Fibroblast of upper back skin (primary cell): ENCODE measurements around the gene CERS6.

Experiments used
- DNase-seq: peaks from one replicate; pipeline ENCODE4 v3.0.0-alpha.2; 2013

Gene CERS6

GRCh38 chr2:168814046-168814445 lies 358.0 kb downstream of the CERS6 start:
- no peak for DNase-seq

DNA sequence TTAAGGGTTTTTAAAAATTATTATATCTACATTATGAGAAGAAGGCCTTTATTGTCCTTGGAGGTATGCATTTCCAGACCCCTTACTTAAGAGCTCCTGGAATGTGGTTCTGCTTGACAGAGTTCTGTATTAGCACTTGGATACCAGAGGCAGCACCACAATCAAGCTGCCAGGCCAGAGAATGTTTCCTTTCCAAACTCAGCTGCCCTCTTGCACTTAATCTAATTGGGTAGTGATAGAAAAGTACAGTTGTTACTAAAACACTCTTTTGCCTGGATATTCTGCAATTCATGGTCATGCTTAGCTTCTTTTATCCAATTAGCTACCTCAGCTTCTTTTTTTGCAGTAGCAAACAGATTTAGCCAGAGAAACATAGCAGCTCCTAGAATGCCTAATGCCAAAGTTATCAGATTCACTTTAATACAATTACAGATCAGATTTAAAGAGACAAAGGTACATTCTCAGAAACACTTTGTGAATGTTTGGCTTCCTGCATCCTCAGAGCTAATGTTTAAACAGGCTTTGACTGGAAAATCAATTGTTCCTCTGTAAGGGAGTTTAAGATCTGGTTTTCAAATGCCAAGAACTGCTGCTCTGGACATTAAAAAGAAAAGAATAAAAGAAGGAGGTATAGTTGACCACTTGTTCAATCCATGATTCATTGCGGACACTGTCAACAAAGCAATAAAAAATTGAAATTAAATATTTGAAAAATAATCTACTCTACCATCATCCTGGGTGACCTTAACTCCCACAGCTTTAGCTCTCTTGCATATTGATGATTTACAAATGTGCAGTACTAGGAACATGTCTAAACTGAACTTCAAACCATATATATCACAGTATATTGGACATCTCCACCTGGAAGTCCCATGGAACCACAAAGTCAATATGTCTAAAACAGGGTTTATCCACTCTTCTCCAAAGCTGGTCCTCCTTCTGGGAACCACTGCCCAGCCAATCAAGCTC lies 359.2 kb downstream of the CERS6 start:
- no peak for DNase-seq

- peak; percentile 92 for DNase-seq
Observed at GRCh38 chr2:168816369-168816768, 360.3 kb downstream of the CERS6 start.

GRCh38 chr2:168819050-168819715 lies 363.1 kb downstream of the CERS6 start:
- no peak for DNase-seq

DNA sequence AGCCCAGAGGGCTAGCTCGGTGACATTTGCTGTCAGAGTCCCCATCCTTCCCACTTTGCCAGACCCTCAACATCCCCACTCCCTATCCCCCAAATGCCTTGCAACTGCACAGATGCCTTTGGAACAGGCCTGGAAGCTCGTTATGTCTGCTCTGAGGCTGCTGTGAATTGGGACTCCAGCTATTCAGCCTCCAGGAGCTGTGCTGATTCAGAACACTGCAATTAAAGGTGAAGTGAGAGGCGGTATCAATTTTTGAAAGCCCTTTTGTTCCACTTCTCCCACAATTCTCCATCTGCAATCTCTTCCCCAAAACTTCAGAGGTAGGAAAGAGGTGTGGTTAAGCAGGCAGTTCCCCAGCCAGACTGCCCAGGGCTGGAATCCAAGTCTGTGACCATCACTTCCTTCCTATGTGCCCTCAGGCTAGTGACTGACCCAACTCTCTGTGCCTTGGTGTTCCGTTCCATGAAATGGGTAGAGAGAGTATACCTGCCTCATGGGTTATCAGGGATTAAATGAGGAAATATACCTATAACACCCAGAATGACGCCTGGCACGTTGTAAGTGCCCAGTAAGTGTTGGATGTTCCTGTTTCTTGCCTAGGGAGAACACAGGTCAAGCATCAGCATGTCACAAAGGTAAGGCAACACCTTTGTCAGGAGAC lies 363.9 kb downstream of the CERS6 start:
- no peak for DNase-seq

DNA sequence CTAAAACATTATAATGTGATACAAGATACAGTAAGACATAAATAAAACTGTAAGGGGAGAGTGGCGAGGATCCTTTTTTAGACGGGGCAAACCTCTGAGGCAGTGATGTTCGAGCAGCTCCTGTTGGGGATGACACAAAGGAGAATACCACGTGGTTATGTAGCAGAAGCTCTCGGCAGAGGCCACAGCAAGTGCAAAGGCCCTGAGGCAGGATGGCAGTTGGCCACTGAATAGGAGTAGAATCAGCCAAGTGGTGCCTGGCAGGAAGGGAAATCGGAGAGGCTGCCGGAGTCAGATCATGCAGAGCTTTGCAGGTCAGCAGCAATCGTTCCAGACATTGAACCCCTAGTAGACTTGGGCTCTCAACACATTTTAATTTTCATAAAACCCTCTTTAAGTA lies 365.5 kb downstream of the CERS6 start:
- DNase-seq: no peak

GRCh38 chr2:168821992-168822391 lies 365.9 kb downstream of the CERS6 start:
- DNase-seq: no peak
